Vagina (tissue), 2 donors: ENCODE results near the gene GRM8. TPM values are rescaled to one million over a fixed set of nuclear protein-coding genes. Genes with fewer than 3 reads are reported as not detected.

Source experiments
- DNase-seq, 2 donors: peaks; one replicate each; pipeline ENCODE4 v3.0.0-alpha.2; 2017; ENCODE audit errors: extremely low spot score in 2 of 2
- H3K27ac ChIP-seq: fragments of 200-600 bp; sonication (generic); one replicate; pipeline ENCODE4 v1.5.1; 2019
- H3K27me3 ChIP-seq: fragments of 200-600 bp; sonication (generic); one replicate; pipeline ENCODE4 v1.5.1; 2019
- H3K36me3 ChIP-seq, 2 donors: fragments of 200-600 bp; sonication (generic); one replicate each; pipeline ENCODE4 v1.5.1; 2017 to 2019
- H3K4me1 ChIP-seq: fragments of 200-600 bp; sonication (generic); one replicate; pipeline ENCODE4 v1.5.1; 2019
- H3K4me3 ChIP-seq, 2 donors: fragments of 200-600 bp; sonication (generic); 1 replicate in 1 of 2; 2 replicates in 1 of 2; pipeline ENCODE4 v1.5.1; 2016 to 2019
- H3K9me3 ChIP-seq: fragments of 200-600 bp; sonication (generic); one replicate; pipeline ENCODE4 v1.5.1; 2019
- CTCF ChIP-seq, 3 experiments: fragments of 450-650 bp in 2 of 3; fragments of 200-600 bp in 1 of 3; sonication (generic) in 1 of 3; IDR thresholded peaks; one replicate each; pipeline ENCODE4 v1.5.1; 2017 to 2019; ENCODE audit warnings: antibody characterized with exemption in 3 of 3, mild to moderate bottlenecking in 2 of 3, moderate library complexity in 2 of 3
- POLR2A ChIP-seq, 2 donors: fragments of 450-650 bp; IDR thresholded peaks; one replicate each; pipeline ENCODE4 v1.6.1; 2017; ENCODE audit warnings: antibody characterized with exemption in 2 of 2, mild to moderate bottlenecking in 2 of 2, moderate library complexity in 2 of 2
- POLR2AphosphoS5 ChIP-seq, 2 donors: sonication (generic); formaldehyde crosslinking; IDR thresholded peaks; one replicate each; pipeline ENCODE4 v1.9.0; 2017; ENCODE audit warnings: antibody characterized with exemption in 2 of 2, mild to moderate bottlenecking in 2 of 2, low read depth in 1 of 2; ENCODE audit not compliant: insufficient read depth in 1 of 2
- intact Hi-C: fragments of 100-400 bp; cut with DNase I; formaldehyde crosslinking; loops from one replicate; pipeline ENCODE4 v1.15.1; 2023
- total RNA-seq: library from RNA; depleted of rRNA; stranded (reverse); fragments of >200 nt; gene quantifications from one replicate; pipeline ENCODE4 v1.2.3, GENCODE V29; 2016

The GRM8 gene
- total RNA-seq, 1 donor from 2014 or later = not detected

GRCh38 chr7:126657599-126658358, 595.0 kb downstream of the GRM8 start:
- Histone ChIP-seq H3K4me1 (no peaks in the 10 kb centered on the region), H3K27ac (no peak overlapping the region), H3K9me3 (no peaks in the 10 kb centered on the region), H3K27me3 (no peaks in the 10 kb centered on the region), H3K4me3 (no peak overlapping the region), H3K36me3 (no peaks in the 10 kb centered on the region)
- TF ChIP-seq POLR2A (IDR thresholded peaks at IDR 0.05) (no peak), CTCF (IDR thresholded peaks at IDR 0.05) (no peak), POLR2AphosphoS5 (IDR thresholded peaks at IDR 0.05; ENCODE audit: insufficient read depth in 1 of 2, low read depth in 1 of 2) (no peak)
- intact Hi-C loops = no loop called here
- DNase-seq = no peak

GRCh38 chr7:126657137-126657536, 595.6 kb downstream of the GRM8 start:
- DNase-seq = no peak
- no peaks in the 10 kb centered on the region for H3K4me1 ChIP-seq
- H3K27me3 ChIP-seq = no peaks in the 10 kb centered on the region
- intact Hi-C loops = no loop called here
- H3K27ac ChIP-seq = no peak overlapping the region
- no peaks in the 10 kb centered on the region for H3K9me3 ChIP-seq
- no peak for TF ChIP-seq POLR2A (IDR thresholded peaks at IDR 0.05)
- TF ChIP-seq CTCF (IDR thresholded peaks at IDR 0.05) = no peak
- no peak for TF ChIP-seq POLR2AphosphoS5 (IDR thresholded peaks at IDR 0.05; ENCODE audit: insufficient read depth in 1 of 2, low read depth in 1 of 2)
- H3K36me3 ChIP-seq = no peaks in the 10 kb centered on the region
- no peak overlapping the region for H3K4me3 ChIP-seq

GRCh38 chr7:126656165-126656564, 596.6 kb downstream of the GRM8 start:
- intact Hi-C loops = no loop called here
- TF ChIP-seq POLR2AphosphoS5 (IDR thresholded peaks at IDR 0.05; ENCODE audit: insufficient read depth in 1 of 2, low read depth in 1 of 2) = no peak

GRCh38 chr7:126637538-126637937, 615.2 kb downstream of the GRM8 start:
- no peaks in the 10 kb centered on the region for H3K9me3 ChIP-seq
- TF ChIP-seq CTCF (IDR thresholded peaks at IDR 0.05) (no peak), POLR2AphosphoS5 (IDR thresholded peaks at IDR 0.05; ENCODE audit: insufficient read depth in 1 of 2, low read depth in 1 of 2) (no peak), POLR2A (IDR thresholded peaks at IDR 0.05) (no peak)
- no peak for DNase-seq
- H3K27me3 ChIP-seq = no peaks in the 10 kb centered on the region
- no peak overlapping the region for H3K4me3 ChIP-seq
- intact Hi-C loops = no loop called here
- H3K4me1 ChIP-seq = no peaks in the 10 kb centered on the region
- no peak overlapping the region for H3K27ac ChIP-seq
- no peaks in the 10 kb centered on the region for H3K36me3 ChIP-seq

More at GRCh38 chr7:126656165-126656564, 596.6 kb downstream of the GRM8 start:
- H3K36me3 ChIP-seq = no peaks in the 10 kb centered on the region
- H3K4me3 ChIP-seq = no peak overlapping the region
- no peaks in the 10 kb centered on the region for H3K27me3 ChIP-seq
- H3K4me1 ChIP-seq = no peaks in the 10 kb centered on the region
- no peak overlapping the region for H3K27ac ChIP-seq
- H3K9me3 ChIP-seq = no peaks in the 10 kb centered on the region
- no peak for DNase-seq

- no peak for DNase-seq
- Histone ChIP-seq H3K4me1 (no peaks in the 10 kb centered on the region), H3K27me3 (no peaks in the 10 kb centered on the region), H3K27ac (no peak overlapping the region), H3K4me3 (no peak overlapping the region), H3K9me3 (no peaks in the 10 kb centered on the region), H3K36me3 (no peaks in the 10 kb centered on the region)
- TF ChIP-seq CTCF (IDR thresholded peaks at IDR 0.05) = no peak
- TF ChIP-seq POLR2A (IDR thresholded peaks at IDR 0.05) = no peak
- TF ChIP-seq POLR2AphosphoS5 (IDR thresholded peaks at IDR 0.05; ENCODE audit: insufficient read depth in 1 of 2, low read depth in 1 of 2) = no peak
- intact Hi-C loops = no loop called here
Observed at GRCh38 chr7:126635545-126635944, 617.2 kb downstream of the GRM8 start.
